Astrocyte of the spinal cord (primary cell): ENCODE data around the gene ZP1.
A peak's percentile ranks its signal among the peaks of the same experiment; 100 is the strongest.

Experiments
- DNase-seq: peaks from one replicate; pipeline ENCODE4 v3.0.0; 2011; ENCODE audit warnings: low read depth, low spot score
- H3K4me3 ChIP-seq: 2 replicates; pipeline ENCODE4 v1.5.1; 2011; ENCODE audit warnings: low read depth, mild to moderate bottlenecking, low read length, moderate library complexity
- CTCF ChIP-seq: IDR thresholded peaks from 2 replicates; pipeline ENCODE4 v1.5.1; 2012; ENCODE audit warnings: low read depth, mild to moderate bottlenecking, low read length, inconsistent platforms
- in situ Hi-C: cut with HindIII; loops from 2 replicates; pipeline ENCODE4 v1.10.0; 2017; ENCODE audit warnings: low sequenced_read_pairs

Gene ZP1

DNA sequence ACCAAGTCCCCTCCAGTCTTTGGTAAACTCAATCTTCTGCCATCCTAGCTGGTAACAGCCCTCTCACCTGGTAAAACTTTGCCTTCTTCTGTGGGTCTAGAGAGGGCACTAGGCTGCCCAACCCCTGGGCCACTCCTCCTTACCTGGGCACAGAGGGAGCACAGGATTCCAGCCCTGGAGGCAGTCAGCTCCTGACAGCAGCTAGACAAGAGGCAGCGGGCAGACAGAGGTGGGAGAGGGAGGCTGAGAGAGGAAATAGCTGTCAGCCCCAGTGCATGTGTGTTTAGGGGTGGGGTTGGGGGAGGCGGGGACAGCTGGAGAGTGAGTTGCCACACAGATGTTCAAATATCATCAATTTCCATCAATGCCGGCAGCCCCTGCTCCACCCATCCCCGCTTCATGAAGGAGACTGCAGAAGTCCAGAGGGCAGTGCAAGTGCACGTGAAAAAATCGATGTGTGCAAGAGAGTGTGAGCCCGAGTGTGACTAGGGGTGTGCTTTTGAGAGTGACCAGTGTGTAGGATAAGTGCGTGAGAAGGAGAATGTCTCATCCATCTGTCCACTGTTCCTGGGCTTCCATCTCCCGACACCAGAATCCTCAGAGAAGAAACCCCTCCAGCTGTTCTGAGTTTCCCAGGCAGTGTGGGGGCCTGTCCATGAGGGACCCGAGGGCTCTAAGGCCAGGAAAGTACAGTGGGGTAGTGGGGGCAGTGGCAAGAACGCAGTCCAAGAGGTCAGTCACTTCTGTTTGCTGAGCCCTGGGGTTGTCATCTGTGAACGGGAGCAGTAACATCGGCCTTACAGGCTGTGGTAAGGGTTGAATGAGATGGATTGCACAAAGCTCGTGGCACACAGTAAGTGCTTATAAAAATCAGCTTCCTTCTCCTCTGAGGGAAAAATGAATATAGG, 11.4 kb upstream of the ZP1 start, which contains the start of gene PTGDR2:
PTGDR2 (minus strand) TSS at position 225 of the 908 bp plus-strand sequence. CDS start 2,228 bp downstream, outside the sequence.
- no peak within 1 kb of the TSS for H3K4me3 ChIP-seq
- no peak for TF ChIP-seq CTCF
- in situ Hi-C loops, result no loop called here
- no peak for DNase-seq

DNA sequence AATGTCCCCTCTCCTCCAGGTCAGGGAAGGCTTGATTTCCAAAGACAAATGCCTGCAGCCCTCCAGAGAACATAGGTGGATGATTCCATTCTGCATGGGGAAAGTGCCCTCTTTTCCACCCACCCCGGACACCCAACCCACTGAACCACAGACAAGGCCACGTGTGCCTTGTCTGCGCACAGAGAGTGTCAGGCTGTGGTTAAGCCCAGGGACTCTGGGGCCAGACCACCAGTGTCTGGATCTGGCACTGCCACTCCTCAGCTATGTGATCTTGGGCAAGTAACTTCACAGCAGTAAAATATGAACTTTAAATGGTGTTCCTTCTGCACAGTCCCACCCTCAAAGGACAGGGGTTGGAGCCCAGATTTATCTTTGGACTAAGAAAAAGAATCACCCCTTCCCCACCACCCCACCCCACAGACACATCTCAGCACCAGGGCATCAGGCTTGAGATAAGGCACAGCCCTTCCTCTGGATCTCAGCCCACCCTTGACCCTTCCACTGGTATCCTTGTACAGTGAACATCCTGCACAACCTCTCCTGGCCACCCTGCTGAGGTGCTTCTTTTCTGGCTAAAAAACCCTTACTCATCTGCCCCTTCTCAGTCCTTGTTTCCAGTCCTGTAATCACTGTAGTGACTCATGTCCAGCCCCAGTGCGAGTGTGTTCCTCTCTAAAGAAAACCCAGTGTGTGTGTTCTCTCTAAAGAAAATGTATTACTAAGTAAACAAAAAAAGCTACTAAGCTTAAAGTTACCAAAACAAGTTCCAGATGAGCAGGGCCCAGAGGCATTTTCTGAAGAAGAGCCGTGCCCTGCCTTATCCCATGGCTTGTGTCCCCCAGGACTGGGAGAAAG, 9.7 kb upstream of the ZP1 start:
- peak; percentile 64 for DNase-seq
- no peak for TF ChIP-seq CTCF
- H3K4me3 ChIP-seq, result no peak overlapping the region
- in situ Hi-C loops, result no loop called here

GRCh38 chr11:60858236-60858635, 9.1 kb upstream of the ZP1 start:
- in situ Hi-C loops, result no loop called here
- H3K4me3 ChIP-seq, result no peak overlapping the region
- no peak for TF ChIP-seq CTCF
- no peak for DNase-seq

DNA sequence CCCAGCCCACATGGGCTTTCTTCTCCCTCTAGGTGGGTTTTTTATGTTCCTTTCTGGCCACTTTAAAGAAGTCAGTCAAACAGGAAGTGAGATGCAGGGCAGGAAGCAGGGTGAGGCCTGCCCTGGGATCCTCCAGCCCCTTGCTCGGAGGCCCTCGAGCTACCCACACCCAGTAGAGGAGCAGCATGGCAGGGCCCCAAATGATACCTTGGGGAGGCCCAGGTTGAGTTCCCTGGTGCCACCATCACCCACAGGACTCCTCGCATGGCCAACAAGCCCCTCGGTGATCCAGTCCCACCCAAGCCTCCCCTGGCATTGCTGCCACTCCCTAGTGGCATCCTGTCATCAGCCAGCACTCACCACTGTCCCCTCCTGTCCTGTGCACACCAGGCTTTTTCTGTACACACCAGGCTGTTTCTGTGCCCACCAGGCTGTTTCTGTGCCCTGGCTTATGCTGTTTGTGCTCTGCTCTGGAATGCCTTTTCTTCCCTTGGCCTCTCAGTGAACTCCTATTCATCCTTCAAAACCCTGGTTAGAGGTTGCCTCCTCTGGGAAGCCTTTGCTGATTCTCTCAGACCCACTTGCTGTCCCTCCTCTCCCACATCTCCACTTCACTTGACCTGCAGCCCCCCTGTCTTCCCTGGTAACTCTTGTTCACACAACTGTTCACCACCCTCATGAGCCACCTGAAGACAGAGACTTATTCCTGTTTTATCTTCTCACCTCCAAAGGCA, 8.4 kb upstream of the ZP1 start:
- DNase-seq, result no peak

DNA sequence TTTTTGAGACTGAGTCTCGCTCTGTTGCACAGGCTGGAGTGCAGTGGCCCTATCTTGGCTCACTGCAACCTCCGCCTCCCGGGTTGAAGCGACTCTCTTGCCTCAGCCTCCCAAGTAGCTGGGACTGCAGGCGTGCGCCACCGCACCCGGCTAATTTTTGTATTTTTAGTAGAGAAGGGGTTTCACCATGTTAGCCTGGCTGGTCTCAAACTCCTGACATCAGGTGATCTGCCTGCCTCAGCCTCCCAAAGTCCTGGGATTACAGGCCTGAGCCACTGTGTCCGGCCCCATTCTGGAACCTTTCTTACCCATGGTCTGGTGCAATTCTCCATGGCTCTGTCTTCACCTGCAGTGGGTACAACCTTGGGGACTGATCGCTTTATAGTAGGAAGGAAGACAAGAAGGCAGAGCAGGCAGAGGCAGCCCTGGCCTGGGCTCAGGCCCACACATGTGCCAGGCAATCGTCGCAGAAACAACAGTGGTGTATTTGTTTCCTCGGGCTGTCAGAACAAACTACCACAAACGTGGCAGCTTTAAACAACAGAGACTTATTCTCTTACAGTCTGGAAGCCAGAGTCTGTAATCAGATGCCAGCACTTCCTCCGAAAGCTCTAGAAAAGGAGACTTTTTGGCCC, 7.6 kb upstream of the ZP1 start:
- DNase-seq, result no peak
- no peak for TF ChIP-seq CTCF
- in situ Hi-C loops, result no loop called here
- H3K4me3 ChIP-seq, result no peak overlapping the region

More for the DNA sequence above, 8.4 kb upstream of the ZP1 start:
- TF ChIP-seq CTCF, result no peak
- in situ Hi-C loops, result no loop called here
- no peak overlapping the region for H3K4me3 ChIP-seq
